Natural killer cell (primary cell): ENCODE measurements around the gene LDLRAD2. TPM values are rescaled to one million over a fixed set of nuclear protein-coding genes. Genes with fewer than 3 reads are reported as not detected.

Experiments
- ATAC-seq, 3 donors: fragments of 150-1000 bp in 2 of 3; fragments of 200-7000 bp in 1 of 3; cut with Tn5 transposase; 1 replicate in 1 of 3; 2 replicates in 2 of 3; pipeline ENCODE4 v1.10.0; 2021; ENCODE audit warnings: mild to moderate bottlenecking in 2 of 3, moderate library complexity in 2 of 3
- DNase-seq, 2 donors: peaks; one replicate each; pipeline versions ENCODE4 v3.0.0 to v3.0.0-alpha.2; 2013 to 2021; ENCODE audit warnings: mixed read lengths in 1 of 2
- H3K27ac ChIP-seq: one replicate; pipeline ENCODE4 v1.5.1; 2013; ENCODE audit warnings: mild to moderate bottlenecking, low read length
- H3K27me3 ChIP-seq: one replicate; pipeline ENCODE4 v1.6.1; 2013; ENCODE audit warnings: low read length; ENCODE audit not compliant: control insufficient read depth, insufficient read depth
- H3K36me3 ChIP-seq: one replicate; pipeline ENCODE4 v1.6.1; 2013; ENCODE audit warnings: low read length; ENCODE audit not compliant: control insufficient read depth, insufficient read depth
- H3K4me1 ChIP-seq: one replicate; pipeline ENCODE4 v1.6.1; 2013; ENCODE audit warnings: low read length; ENCODE audit not compliant: control insufficient read depth, insufficient read depth
- H3K4me3 ChIP-seq: one replicate; pipeline ENCODE4 v1.5.1; 2013; ENCODE audit warnings: low read length
- H3K9me3 ChIP-seq: one replicate; pipeline ENCODE4 v1.6.1; 2013; ENCODE audit warnings: low read length; ENCODE audit not compliant: control insufficient read depth, insufficient read depth
- H3K27ac Mint-ChIP-seq, 2 donors: one replicate each; pipeline ENCODE4 v1.8.0; 2022; ENCODE audit warnings: mild to moderate bottlenecking in 2 of 2, mixed read lengths in 2 of 2, moderate library complexity in 1 of 2
- H3K27me3 Mint-ChIP-seq, 2 donors: one replicate each; pipeline ENCODE4 v1.8.0; 2022; ENCODE audit warnings: low read depth in 2 of 2, mixed read lengths in 2 of 2
- H3K36me3 Mint-ChIP-seq: one replicate; pipeline ENCODE4 v1.8.0; 2022; ENCODE audit warnings: mixed read lengths
- H3K4me1 Mint-ChIP-seq, 2 donors: one replicate each; pipeline ENCODE4 v1.8.0; 2022; ENCODE audit warnings: mixed read lengths in 2 of 2
- H3K4me3 Mint-ChIP-seq: one replicate; pipeline ENCODE4 v1.8.0; 2022; ENCODE audit warnings: mild to moderate bottlenecking, moderate library complexity, mixed read lengths
- H3K9me3 Mint-ChIP-seq, 2 donors: one replicate each; pipeline ENCODE4 v1.8.0; 2022; ENCODE audit warnings: mixed read lengths in 2 of 2
- CTCF ChIP-seq: fragments of 200-600 bp; IDR thresholded peaks from one replicate; pipeline ENCODE4 v1.8.0; 2022; ENCODE audit warnings: antibody characterized with exemption
- WGBS: methylation state at CpG from one replicate; pipeline ENCODE4 v1.1.7; 2013; ENCODE audit warnings: missing lambda C conversion rate; ENCODE audit not compliant: insufficient coverage; 5-methylcytosine and 5-hydroxymethylcytosine counted together
- intact Hi-C: fragments of 100-400 bp; cut with micrococcal nuclease; formaldehyde crosslinking; loops from one replicate; pipeline ENCODE4 v1.14.2; 2022
- total RNA-seq, 4 donors: library from RNA; stranded (reverse); fragments of 120-200 nt in 1 of 4; gene quantifications; one replicate each; pipeline versions ENCODE4 v1.2.3 to v1.2.4, GENCODE V29; 2013 to 2022

Gene LDLRAD2
- total RNA-seq, 3 donors from 2014 or later (not counting 1 experiment from before 2014, with no cell fraction given): 2.8 to 3.9 (median 3.6) TPM

GRCh38 chr1:21857142-21857839, 45.2 kb downstream of the LDLRAD2 start:
- no peak for DNase-seq
- Histone ChIP-seq H3K27ac (no peak overlapping the region), H3K4me1 (peaks cover 27% of the 10 kb centered on the region), H3K9me3 (peaks cover 3% of the 10 kb centered on the region), H3K27me3 (no peaks in the 10 kb centered on the region), H3K36me3 (no peaks in the 10 kb centered on the region), H3K4me3 (no peak overlapping the region)
- no peak for TF ChIP-seq CTCF
- Mint-ChIP-seq H3K4me1 (peaks cover 12 to 22% of the 10 kb centered on the region in 2 donors), H3K27ac (peak overlapping the region in 1 of 2 donors; percentile 10), H3K36me3 (no peaks in the 10 kb centered on the region), H3K9me3 (no peaks in the 10 kb centered on the region), H3K4me3 (no peak overlapping the region), H3K27me3 (no peaks in the 10 kb centered on the region)
- ATAC-seq: peak in 2 of 3 donors; percentile 44 to 50
- intact Hi-C loops: no loop called here
- 66% methylated on average over 14 of the region's 14 CpGs for WGBS

GRCh38 chr1:21857840-21858670, 46.0 kb downstream of the LDLRAD2 start:
- TF ChIP-seq CTCF: no peak
- no peaks in the 10 kb centered on the region for H3K9me3 Mint-ChIP-seq
- no peak overlapping the region for H3K27ac ChIP-seq
- ATAC-seq (no peak), DNase-seq (no peak)
- intact Hi-C loops: no loop called here
- no peak overlapping the region for H3K4me3 ChIP-seq
- no peaks in the 10 kb centered on the region for H3K36me3 Mint-ChIP-seq
- H3K4me3 Mint-ChIP-seq: no peak overlapping the region
- peaks cover 19% of the 10 kb centered on the region for H3K4me1 ChIP-seq
- H3K27me3 Mint-ChIP-seq: no peaks in the 10 kb centered on the region
- no peaks in the 10 kb centered on the region for H3K36me3 ChIP-seq
- 91% methylated on average over 15 of the region's 15 CpGs for WGBS
- H3K9me3 ChIP-seq: peaks cover 3% of the 10 kb centered on the region
- H3K4me1 Mint-ChIP-seq: peaks cover 12 to 21% of the 10 kb centered on the region in 2 donors
- H3K27ac Mint-ChIP-seq: peak overlapping the region in 1 of 2 donors; percentile 10
- H3K27me3 ChIP-seq: no peaks in the 10 kb centered on the region

GRCh38 chr1:21859669-21860179, 47.7 kb downstream of the LDLRAD2 start:
- no peak for TF ChIP-seq CTCF
- 93% methylated on average over 9 of the region's 10 CpGs for WGBS

More at GRCh38 chr1:21859669-21860179, 47.7 kb downstream of the LDLRAD2 start:
- Histone ChIP-seq H3K27me3 (no peaks in the 10 kb centered on the region), H3K27ac (no peak overlapping the region), H3K9me3 (peaks cover 3% of the 10 kb centered on the region), H3K4me1 (peaks cover 18% of the 10 kb centered on the region), H3K36me3 (no peaks in the 10 kb centered on the region), H3K4me3 (no peak overlapping the region)
- H3K27ac Mint-ChIP-seq: no peak overlapping the region
- ATAC-seq (no peak), DNase-seq (no peak)
- peaks cover 12 to 21% of the 10 kb centered on the region in 2 donors for H3K4me1 Mint-ChIP-seq
- no peak overlapping the region for H3K4me3 Mint-ChIP-seq
- no peaks in the 10 kb centered on the region for H3K27me3 Mint-ChIP-seq
- no peaks in the 10 kb centered on the region for H3K36me3 Mint-ChIP-seq
- no peaks in the 10 kb centered on the region for H3K9me3 Mint-ChIP-seq
- intact Hi-C loops: no loop called here
